Measurements from ENCODE around the gene TAB2.
A peak's percentile ranks its signal among the peaks of the same experiment; 100 is the strongest.

TAB2 gene

GRCh38 chr6:149313861-149314260 is 3.7 kb upstream of the TAB2 start (continued):
- TF ChIP-seq ZBTB11 (tag by site-specific recombination; conservative IDR thresholded peaks at IDR 0.05; ENCODE audit: low read depth) (no peak), ZNF830 (tag by site-specific recombination; IDR thresholded peaks at IDR 0.05; ENCODE audit: low read depth) (no peak)

- H3K9me3 ChIP-seq (ENCODE audit: control insufficient read depth, insufficient read depth, low read depth, low read length), result no peaks in the 10 kb centered on the region
- ChIA-PET POLR2A (no interaction called here), CTCF (interaction anchor here (1.0 to 1.8 kb wide), 3 partner anchors 117 to 203 kb away, joined by 3 to 7 read pairs (median 7); no protein-coding TSS in a partner anchor)
- H3K27ac ChIP-seq (ENCODE audit: extremely low read depth, low read depth, low read length), result no peak overlapping the region
- TF ChIP-seq ATF2 (tag by site-specific recombination; IDR thresholded peaks at IDR 0.05; ENCODE audit: low read depth) (no peak), PRDM1 (tag by site-specific recombination; IDR thresholded peaks at IDR 0.05) (peak; percentile 96)
- H3K4me3 ChIP-seq (ENCODE audit: low read depth, low read length), result no peak overlapping the region
- no peaks in the 10 kb centered on the region for H3K36me3 ChIP-seq (ENCODE audit: control insufficient read depth in 2 of 2, insufficient read depth in 1 of 2, low read length in 2 of 2)
- H3K4me1 ChIP-seq (ENCODE audit: control insufficient read depth, insufficient read depth, low read length), result no peaks in the 10 kb centered on the region
These were observed 3.1 kb upstream of the TAB2 start for GRCh38 chr6:149314325-149314905.

GRCh38 chr6:149316108-149316727 is 1.3 kb upstream of the TAB2 start:
- POLR2A ChIA-PET, result interaction anchor here (0.6 to 2.1 kb wide), 7 partner anchors 16 to 250 kb away, joined by 3 to 8 read pairs (median 5); no protein-coding TSS in a partner anchor
- H3K36me3 ChIP-seq (ENCODE audit: control insufficient read depth in 2 of 2, insufficient read depth in 1 of 2, low read length in 2 of 2), result no peaks in the 10 kb centered on the region
- CTCF ChIA-PET, result interaction anchor here (0.7 to 1.8 kb wide), 3 partner anchors 116 to 201 kb away, joined by 3 to 7 read pairs (median 5); no protein-coding TSS in a partner anchor
- H3K4me3 ChIP-seq (ENCODE audit: low read depth, low read length), result peak overlapping the region; percentile 76
- peaks cover 9% of the 10 kb centered on the region for H3K4me1 ChIP-seq (ENCODE audit: control insufficient read depth, insufficient read depth, low read length)
- no peaks in the 10 kb centered on the region for H3K9me3 ChIP-seq (ENCODE audit: control insufficient read depth, insufficient read depth, low read depth, low read length)
- peak overlapping the region; percentile 98 for H3K27ac ChIP-seq (ENCODE audit: extremely low read depth, low read depth, low read length)
- TF ChIP-seq, protein P1, sequence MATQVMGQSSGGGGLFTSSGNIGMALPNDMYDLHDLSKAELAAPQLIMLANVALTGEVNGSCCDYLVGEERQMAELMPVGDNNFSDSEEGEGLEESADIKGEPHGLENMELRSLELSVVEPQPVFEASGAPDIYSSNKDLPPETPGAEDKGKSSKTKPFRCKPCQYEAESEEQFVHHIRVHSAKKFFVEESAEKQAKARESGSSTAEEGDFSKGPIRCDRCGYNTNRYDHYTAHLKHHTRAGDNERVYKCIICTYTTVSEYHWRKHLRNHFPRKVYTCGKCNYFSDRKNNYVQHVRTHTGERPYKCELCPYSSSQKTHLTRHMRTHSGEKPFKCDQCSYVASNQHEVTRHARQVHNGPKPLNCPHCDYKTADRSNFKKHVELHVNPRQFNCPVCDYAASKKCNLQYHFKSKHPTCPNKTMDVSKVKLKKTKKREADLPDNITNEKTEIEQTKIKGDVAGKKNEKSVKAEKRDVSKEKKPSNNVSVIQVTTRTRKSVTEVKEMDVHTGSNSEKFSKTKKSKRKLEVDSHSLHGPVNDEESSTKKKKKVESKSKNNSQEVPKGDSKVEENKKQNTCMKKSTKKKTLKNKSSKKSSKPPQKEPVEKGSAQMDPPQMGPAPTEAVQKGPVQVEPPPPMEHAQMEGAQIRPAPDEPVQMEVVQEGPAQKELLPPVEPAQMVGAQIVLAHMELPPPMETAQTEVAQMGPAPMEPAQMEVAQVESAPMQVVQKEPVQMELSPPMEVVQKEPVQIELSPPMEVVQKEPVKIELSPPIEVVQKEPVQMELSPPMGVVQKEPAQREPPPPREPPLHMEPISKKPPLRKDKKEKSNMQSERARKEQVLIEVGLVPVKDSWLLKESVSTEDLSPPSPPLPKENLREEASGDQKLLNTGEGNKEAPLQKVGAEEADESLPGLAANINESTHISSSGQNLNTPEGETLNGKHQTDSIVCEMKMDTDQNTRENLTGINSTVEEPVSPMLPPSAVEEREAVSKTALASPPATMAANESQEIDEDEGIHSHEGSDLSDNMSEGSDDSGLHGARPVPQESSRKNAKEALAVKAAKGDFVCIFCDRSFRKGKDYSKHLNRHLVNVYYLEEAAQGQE (tag by site-specific recombination; IDR thresholded peaks at IDR 0.05), result 0 out of 2 replicates have a peak, but pooled peaks have one; percentile 17
- no peak for TF ChIP-seq ZNF433 (tag by site-specific recombination; IDR thresholded peaks at IDR 0.05; ENCODE audit: low read depth)
- no peak for TF ChIP-seq ZNF677 (tag by site-specific recombination; IDR thresholded peaks at IDR 0.05)
- TF ChIP-seq ZBTB21 (tag by site-specific recombination; IDR thresholded peaks at IDR 0.05), result no peak
- TF ChIP-seq ZNF561 (tag by site-specific recombination; IDR thresholded peaks at IDR 0.05; ENCODE audit: borderline replicate concordance), result no peak
- TF ChIP-seq, protein P2, sequence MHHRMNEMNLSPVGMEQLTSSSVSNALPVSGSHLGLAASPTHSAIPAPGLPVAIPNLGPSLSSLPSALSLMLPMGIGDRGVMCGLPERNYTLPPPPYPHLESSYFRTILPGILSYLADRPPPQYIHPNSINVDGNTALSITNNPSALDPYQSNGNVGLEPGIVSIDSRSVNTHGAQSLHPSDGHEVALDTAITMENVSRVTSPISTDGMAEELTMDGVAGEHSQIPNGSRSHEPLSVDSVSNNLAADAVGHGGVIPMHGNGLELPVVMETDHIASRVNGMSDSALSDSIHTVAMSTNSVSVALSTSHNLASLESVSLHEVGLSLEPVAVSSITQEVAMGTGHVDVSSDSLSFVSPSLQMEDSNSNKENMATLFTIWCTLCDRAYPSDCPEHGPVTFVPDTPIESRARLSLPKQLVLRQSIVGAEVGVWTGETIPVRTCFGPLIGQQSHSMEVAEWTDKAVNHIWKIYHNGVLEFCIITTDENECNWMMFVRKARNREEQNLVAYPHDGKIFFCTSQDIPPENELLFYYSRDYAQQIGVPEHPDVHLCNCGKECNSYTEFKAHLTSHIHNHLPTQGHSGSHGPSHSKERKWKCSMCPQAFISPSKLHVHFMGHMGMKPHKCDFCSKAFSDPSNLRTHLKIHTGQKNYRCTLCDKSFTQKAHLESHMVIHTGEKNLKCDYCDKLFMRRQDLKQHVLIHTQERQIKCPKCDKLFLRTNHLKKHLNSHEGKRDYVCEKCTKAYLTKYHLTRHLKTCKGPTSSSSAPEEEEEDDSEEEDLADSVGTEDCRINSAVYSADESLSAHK (tag by site-specific recombination; IDR thresholded peaks at IDR 0.05), result peak; percentile 56
